GM12872 (cell line): ENCODE measurements around the gene ANKFY1.

Source experiments
- CTCF ChIP-seq: IDR thresholded peaks from 3 replicates; pipeline ENCODE4 v1.5.1; 2011; ENCODE audit warnings: low read depth, mild to moderate bottlenecking, low read length, moderate library complexity; ENCODE audit not compliant: insufficient read depth

Gene ANKFY1

GRCh38 chr17:4170639-4171280, 93.0 kb downstream of the ANKFY1 start:
- TF ChIP-seq CTCF, result no peak

GRCh38 chr17:4167786-4168185, 96.0 kb downstream of the ANKFY1 start:
- TF ChIP-seq CTCF, result no peak

- no peak for TF ChIP-seq CTCF
These were observed 97.4 kb downstream of the ANKFY1 start for GRCh38 chr17:4166419-4166818.

- no peak for TF ChIP-seq CTCF
These were observed 98.3 kb downstream of the ANKFY1 start for GRCh38 chr17:4165301-4166010.

- TF ChIP-seq CTCF, result no peak
These were observed 99.8 kb downstream of the ANKFY1 start for GRCh38 chr17:4163951-4164350.

GRCh38 chr17:4162775-4163466, 100.9 kb downstream of the ANKFY1 start:
- TF ChIP-seq CTCF, result no peak

- no peak for TF ChIP-seq CTCF
These were observed 101.5 kb downstream of the ANKFY1 start for GRCh38 chr17:4162321-4162720.
